ENCODE results near the gene GOLGA8T.
"Not testable (repeated sequence)": the region's sequence is repeated elsewhere in the genome, so short reads cannot be mapped to it uniquely, and the experiment has no call there.

The GOLGA8T gene

GRCh38 chr15:30192119-30192745 lies 57.4 kb downstream of the GOLGA8T start:
- DNase-seq (ENCODE audit: low spot score): not testable (repeated sequence)

- not testable (repeated sequence) for DNase-seq (ENCODE audit: low spot score)
These were observed 58.0 kb downstream of the GOLGA8T start for GRCh38 chr15:30192892-30193291.

Data from SW480 (cell line).